GM12875 (cell line): ENCODE results near the gene DCHS2.

Source experiments
- H3K4me3 ChIP-seq: one replicate; pipeline ENCODE4 v1.5.1; 2011; ENCODE audit warnings: low read depth, low read length, control low read depth
- TF ChIP-seq, protein P1 (sequence below): IDR thresholded peaks from 2 replicates; pipeline ENCODE4 v1.5.1; 2011; ENCODE audit warnings: low read depth, mild to moderate bottlenecking, control low read depth, inconsistent platforms, low read length, moderate library complexity, borderline replicate concordance; ENCODE audit not compliant: insufficient read depth

DCHS2 gene

DNA sequence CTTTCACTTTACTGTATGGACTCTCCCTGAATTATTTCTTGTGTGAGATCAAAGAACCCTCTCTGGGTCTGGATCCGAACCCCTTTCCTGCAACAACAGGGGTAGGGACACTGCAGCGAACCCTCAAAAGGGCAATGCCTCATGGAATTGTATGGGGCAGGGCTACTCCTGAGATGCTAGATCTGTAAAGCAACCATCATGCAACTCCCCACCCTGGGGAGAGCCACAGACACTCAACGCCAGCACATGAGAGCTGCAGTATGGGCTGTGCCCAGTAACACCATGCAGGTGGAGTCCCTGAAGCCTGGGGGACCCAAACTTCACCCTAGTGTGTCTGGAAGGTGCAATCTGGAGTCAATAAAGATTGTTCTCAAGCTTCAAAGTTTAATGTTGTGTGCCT is 304.7 kb downstream of the DCHS2 start:
- TF ChIP-seq, protein P1, sequence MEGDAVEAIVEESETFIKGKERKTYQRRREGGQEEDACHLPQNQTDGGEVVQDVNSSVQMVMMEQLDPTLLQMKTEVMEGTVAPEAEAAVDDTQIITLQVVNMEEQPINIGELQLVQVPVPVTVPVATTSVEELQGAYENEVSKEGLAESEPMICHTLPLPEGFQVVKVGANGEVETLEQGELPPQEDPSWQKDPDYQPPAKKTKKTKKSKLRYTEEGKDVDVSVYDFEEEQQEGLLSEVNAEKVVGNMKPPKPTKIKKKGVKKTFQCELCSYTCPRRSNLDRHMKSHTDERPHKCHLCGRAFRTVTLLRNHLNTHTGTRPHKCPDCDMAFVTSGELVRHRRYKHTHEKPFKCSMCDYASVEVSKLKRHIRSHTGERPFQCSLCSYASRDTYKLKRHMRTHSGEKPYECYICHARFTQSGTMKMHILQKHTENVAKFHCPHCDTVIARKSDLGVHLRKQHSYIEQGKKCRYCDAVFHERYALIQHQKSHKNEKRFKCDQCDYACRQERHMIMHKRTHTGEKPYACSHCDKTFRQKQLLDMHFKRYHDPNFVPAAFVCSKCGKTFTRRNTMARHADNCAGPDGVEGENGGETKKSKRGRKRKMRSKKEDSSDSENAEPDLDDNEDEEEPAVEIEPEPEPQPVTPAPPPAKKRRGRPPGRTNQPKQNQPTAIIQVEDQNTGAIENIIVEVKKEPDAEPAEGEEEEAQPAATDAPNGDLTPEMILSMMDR, result no peak
- H3K4me3 ChIP-seq, result no peak overlapping the region

DNA sequence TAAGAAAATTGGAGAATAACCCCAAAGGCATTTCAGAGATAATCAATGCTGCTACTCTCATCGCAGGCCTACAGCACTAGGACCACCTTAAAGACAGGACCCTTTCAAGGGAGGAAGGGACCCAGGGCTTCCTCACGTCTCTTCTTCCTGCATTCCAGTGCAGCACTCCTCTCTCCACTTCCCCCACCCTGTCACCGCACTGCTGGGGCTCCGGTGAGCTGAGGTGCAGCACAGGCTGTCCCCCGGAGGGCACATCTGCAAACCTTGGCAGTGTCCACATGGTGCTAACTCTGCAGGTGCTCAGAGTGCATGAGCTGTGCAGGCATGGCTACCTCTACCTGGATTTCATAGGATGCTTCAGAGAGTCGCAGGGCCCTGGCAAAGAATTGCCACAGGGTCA is 305.6 kb downstream of the DCHS2 start:
- TF ChIP-seq, protein P1, result no peak
- H3K4me3 ChIP-seq, result no peak overlapping the region

DNA sequence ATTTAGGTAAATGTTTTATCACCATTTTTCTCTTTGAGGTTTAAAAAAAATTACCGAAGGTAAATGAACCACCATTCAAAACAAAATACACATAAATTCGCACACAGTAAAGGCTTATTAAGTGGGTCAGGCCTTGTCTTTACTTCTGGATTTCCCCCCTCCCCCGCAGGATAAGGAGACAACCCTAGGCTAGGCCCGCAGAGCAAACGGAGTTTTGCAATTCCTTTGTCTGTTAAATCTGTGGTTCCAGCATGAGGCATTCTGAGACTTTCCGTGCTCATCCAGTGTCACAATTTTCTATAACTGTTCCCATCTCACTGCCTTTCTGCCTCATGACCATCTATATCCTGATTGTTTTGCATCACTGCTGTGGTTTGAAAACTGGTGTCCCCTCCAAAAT is 307.4 kb downstream of the DCHS2 start:
- TF ChIP-seq, protein P1, result no peak
- no peak overlapping the region for H3K4me3 ChIP-seq

DNA sequence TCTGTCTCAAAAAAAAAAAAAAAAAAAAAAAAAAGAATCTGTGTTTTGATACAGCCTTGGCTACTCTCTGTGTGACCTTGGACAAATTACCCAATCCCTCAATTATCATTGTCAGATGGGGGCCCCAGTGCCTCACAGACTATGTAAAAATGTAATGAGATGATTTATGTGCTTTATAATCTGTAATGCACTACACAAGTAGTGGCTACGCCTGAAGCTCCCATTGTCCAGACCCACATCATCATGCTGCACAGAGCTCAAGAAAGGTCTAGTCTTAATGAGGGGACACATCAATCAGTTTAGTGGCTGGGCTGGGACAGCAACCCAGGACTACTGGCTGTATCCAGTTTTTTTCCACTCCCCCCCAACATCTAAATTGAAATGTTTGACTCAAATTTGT is 308.3 kb downstream of the DCHS2 start:
- TF ChIP-seq, protein P1, result no peak
- no peak overlapping the region for H3K4me3 ChIP-seq
